WTC11 (cell line): ENCODE measurements around the gene CCSER1. TPM values are rescaled to one million over a fixed set of nuclear protein-coding genes. Genes with fewer than 3 reads are reported as not detected.

Experiments
- ATAC-seq: fragments of 200-7000 bp; cut with Tn5 transposase; 2 replicates; pipeline ENCODE4 v1.10.0; 2021; ENCODE audit warnings: mild to moderate bottlenecking, moderate library complexity
- CTCF ChIA-PET: fragments of 300-600 bp; sonication (Branson Sonifier 250); formaldehyde crosslinking; loops from one replicate; lab custom pipeline; 2021; ENCODE audit warnings: antibody characterized with exemption; lab: Charles Lee
- POLR2A ChIA-PET: fragments of 350-600 bp; sonication (Branson Sonifier 250); formaldehyde crosslinking; loops from one replicate; lab custom pipeline; 2021; ENCODE audit warnings: antibody characterized with exemption; lab: Charles Lee
- DNase-seq: peaks from one replicate; pipeline ENCODE4 v3.0.0; 2021; ENCODE audit warnings: low spot score
- H3K27ac Mint-ChIP-seq: 2 replicates; pipeline ENCODE4 v1.8.0; 2021; ENCODE audit warnings: mixed read lengths
- H3K27me3 Mint-ChIP-seq: 2 replicates; pipeline ENCODE4 v1.8.0; 2021; ENCODE audit warnings: low read depth, mild to moderate bottlenecking, moderate library complexity, mixed read lengths
- H3K36me3 Mint-ChIP-seq: 2 replicates; pipeline ENCODE4 v1.8.0; 2021; ENCODE audit warnings: mixed read lengths
- H3K4me1 Mint-ChIP-seq: 2 replicates; pipeline ENCODE4 v1.8.0; 2022; ENCODE audit warnings: mixed read lengths
- H3K4me3 Mint-ChIP-seq: 2 replicates; pipeline ENCODE4 v1.8.0; 2021; ENCODE audit warnings: mild to moderate bottlenecking, moderate library complexity, mixed read lengths
- H3K9me3 Mint-ChIP-seq: 2 replicates; pipeline ENCODE4 v1.8.0; 2021; ENCODE audit warnings: mixed read lengths
- ATF2 ChIP-seq: sonication (generic); formaldehyde crosslinking; IDR thresholded peaks from 2 replicates; pipeline ENCODE4 v1.8.1; 2022; ENCODE audit warnings: low read depth, missing genetic modification reagents, borderline replicate concordance
- ATF3 ChIP-seq: sonication (generic); formaldehyde crosslinking; conservative IDR thresholded peaks from 2 replicates; pipeline ENCODE4 v1.8.1; 2022; ENCODE audit warnings: mild to moderate bottlenecking, missing genetic modification reagents
- CBFB ChIP-seq: sonication (generic); formaldehyde crosslinking; IDR thresholded peaks from 2 replicates; pipeline ENCODE4 v1.8.1; 2022; ENCODE audit warnings: mild to moderate bottlenecking, low read depth, missing genetic modification reagents
- CDX4 ChIP-seq: fragments of 250-450 bp; sonication (Bioruptor Pico); IDR thresholded peaks from 2 replicates; pipeline ENCODE4 v1.9.0; 2021; ENCODE audit warnings: moderate library complexity, mild to moderate bottlenecking, inconsistent platforms, borderline replicate concordance
- CREB1 ChIP-seq: sonication (generic); formaldehyde crosslinking; IDR thresholded peaks from 2 replicates; pipeline ENCODE4 v1.8.0; 2023; ENCODE audit warnings: mild to moderate bottlenecking, missing genetic modification reagents
- E2F5 ChIP-seq: sonication (generic); formaldehyde crosslinking; IDR thresholded peaks from 2 replicates; pipeline ENCODE4 v1.8.1; 2022; ENCODE audit warnings: mild to moderate bottlenecking, moderate library complexity, missing genetic modification reagents
- FOXJ3 ChIP-seq: sonication (generic); formaldehyde crosslinking; IDR thresholded peaks from 2 replicates; pipeline ENCODE4 v1.9.0; 2021; ENCODE audit warnings: missing genetic modification reagents, mild to moderate bottlenecking, borderline replicate concordance
- FOXK1 ChIP-seq: sonication (generic); formaldehyde crosslinking; IDR thresholded peaks from 2 replicates; pipeline ENCODE4 v1.8.0; 2022; ENCODE audit warnings: mild to moderate bottlenecking, moderate library complexity, missing genetic modification reagents
- FOXP1 ChIP-seq: sonication (generic); formaldehyde crosslinking; IDR thresholded peaks from 2 replicates; pipeline ENCODE4 v1.8.0; 2022; ENCODE audit warnings: missing genetic modification reagents, mild to moderate bottlenecking, moderate library complexity, borderline replicate concordance
- HMGA2 ChIP-seq: fragments of 250-450 bp; sonication (Bioruptor Pico); IDR thresholded peaks from 2 replicates; pipeline ENCODE4 v1.4.0; 2021; ENCODE audit warnings: mild to moderate bottlenecking, moderate library complexity
- JAZF1 ChIP-seq: fragments of 250-450 bp; sonication (Bioruptor Pico); IDR thresholded peaks from 2 replicates; pipeline ENCODE4 v1.9.0; 2021; ENCODE audit warnings: moderate library complexity, mild to moderate bottlenecking, inconsistent platforms
- NR2C2 ChIP-seq: sonication (generic); formaldehyde crosslinking; IDR thresholded peaks from 2 replicates; pipeline ENCODE4 v1.8.0; 2022; ENCODE audit warnings: mild to moderate bottlenecking, missing genetic modification reagents
- NR3C1 ChIP-seq: sonication (generic); formaldehyde crosslinking; conservative IDR thresholded peaks from 2 replicates; pipeline ENCODE4 v1.8.1; 2023; ENCODE audit warnings: low read depth, mild to moderate bottlenecking, missing genetic modification reagents
- SMAD3 ChIP-seq: sonication (generic); formaldehyde crosslinking; IDR thresholded peaks from 2 replicates; pipeline ENCODE4 v1.8.0; 2022; ENCODE audit warnings: missing genetic modification reagents, mild to moderate bottlenecking, borderline replicate concordance
- TCF7 ChIP-seq: sonication (generic); formaldehyde crosslinking; IDR thresholded peaks from 2 replicates; pipeline ENCODE4 v1.8.0; 2022; ENCODE audit warnings: mild to moderate bottlenecking, low read depth, missing genetic modification reagents, moderate library complexity
- USF1 ChIP-seq: sonication (generic); formaldehyde crosslinking; IDR thresholded peaks from 2 replicates; pipeline ENCODE4 v1.8.0; 2022; ENCODE audit warnings: mild to moderate bottlenecking, missing genetic modification reagents
- USF2 ChIP-seq: sonication (generic); formaldehyde crosslinking; IDR thresholded peaks from 2 replicates; pipeline ENCODE4 v1.8.1; 2023; ENCODE audit warnings: mild to moderate bottlenecking, missing genetic modification reagents, moderate library complexity
- ZBTB43 ChIP-seq: sonication (generic); formaldehyde crosslinking; IDR thresholded peaks from 2 replicates; pipeline ENCODE4 v1.8.1; 2023; ENCODE audit warnings: mild to moderate bottlenecking, missing genetic modification reagents
- ZNF138 ChIP-seq: sonication (generic); formaldehyde crosslinking; conservative IDR thresholded peaks from 2 replicates; pipeline ENCODE4 v1.8.1; 2022; ENCODE audit warnings: mild to moderate bottlenecking, moderate library complexity, missing genetic modification reagents
- ZNF263 ChIP-seq: sonication (generic); formaldehyde crosslinking; IDR thresholded peaks from 2 replicates; pipeline ENCODE4 v1.8.1; 2022; ENCODE audit warnings: low read depth, mild to moderate bottlenecking, moderate library complexity, missing genetic modification reagents
- ZNF281 ChIP-seq: sonication (generic); formaldehyde crosslinking; IDR thresholded peaks from 2 replicates; pipeline ENCODE4 v1.8.0; 2023; ENCODE audit warnings: mild to moderate bottlenecking, missing genetic modification reagents
- total RNA-seq: library from RNA; stranded (reverse); gene quantifications from 3 replicates; pipeline ENCODE4 v1.2.3, GENCODE V29; 2021

Gene CCSER1
- total RNA-seq, 1 experiment from 2014 or later: 0.87 TPM

- ATAC-seq (no peak), DNase-seq (no peak)
- Mint-ChIP-seq H3K4me1 (peaks cover 14% of the 10 kb centered on the region), H3K36me3 (no peaks in the 10 kb centered on the region), H3K9me3 (no peaks in the 10 kb centered on the region), H3K27me3 (no peaks in the 10 kb centered on the region; the same call in 1 of the 2 replicates), H3K4me3 (no peak overlapping the region), H3K27ac (no peak overlapping the region)
- CTCF ChIA-PET: interaction anchor here (1.2 kb wide), 1 partner anchor 175 kb away, joined by 3 read pairs; no protein-coding TSS in a partner anchor
- POLR2A ChIA-PET: no interaction called here
- no peak for TF ChIP-seq CBFB (CRISPR knock-in tag)
- no peak for TF ChIP-seq E2F5
- no peak for TF ChIP-seq NR2C2
- TF ChIP-seq JAZF1 (CRISPR knock-in tag): no peak
- no peak for TF ChIP-seq ZNF281 (CRISPR knock-in tag)
- TF ChIP-seq USF2 (CRISPR knock-in tag): no peak
- TF ChIP-seq CREB1 (CRISPR knock-in tag): no peak
- no peak for TF ChIP-seq ATF2 (CRISPR knock-in tag)
- TF ChIP-seq HMGA2 (CRISPR knock-in tag): no peak
- no peak for TF ChIP-seq NR3C1 (CRISPR knock-in tag)
- no peak for TF ChIP-seq ZNF138
- TF ChIP-seq ZNF263 (CRISPR knock-in tag): no peak
- no peak for TF ChIP-seq FOXJ3
- TF ChIP-seq CDX4: no peak
- no peak for TF ChIP-seq FOXP1 (CRISPR knock-in tag)
- TF ChIP-seq USF1 (CRISPR knock-in tag): no peak
Measured at GRCh38 chr4:90118527-90119195, 8.5 kb upstream of the CCSER1 start.

GRCh38 chr4:90120037-90120436, 7.2 kb upstream of the CCSER1 start:
- ChIA-PET CTCF (interaction anchor here (1.0 to 1.9 kb wide), 5 partner anchors 12 to 174 kb away, joined by 3 to 13 read pairs (median 3); no protein-coding TSS in a partner anchor), POLR2A (no interaction called here)
- ATAC-seq: peak; percentile 78
- Mint-ChIP-seq H3K36me3 (no peaks in the 10 kb centered on the region), H3K27ac (no peak overlapping the region), H3K27me3 (no peaks in the 10 kb centered on the region; the same call in 1 of the 2 replicates), H3K9me3 (no peaks in the 10 kb centered on the region), H3K4me3 (no peak overlapping the region), H3K4me1 (peaks cover 20% of the 10 kb centered on the region)
- DNase-seq: no peak
- TF ChIP-seq ZBTB43 (CRISPR knock-in tag) (no peak), CDX4 (no peak), SMAD3 (no peak), FOXK1 (CRISPR knock-in tag) (no peak), JAZF1 (CRISPR knock-in tag) (no peak), TCF7 (CRISPR knock-in tag) (no peak), ATF3 (CRISPR knock-in tag) (no peak), ZNF281 (CRISPR knock-in tag) (no peak)
